ENCODE results near the gene SLC37A4.
"Not testable (repeated sequence)": the region's sequence is repeated elsewhere in the genome, so short reads cannot be mapped to it uniquely, and the experiment has no call there.

Gene SLC37A4

DNA sequence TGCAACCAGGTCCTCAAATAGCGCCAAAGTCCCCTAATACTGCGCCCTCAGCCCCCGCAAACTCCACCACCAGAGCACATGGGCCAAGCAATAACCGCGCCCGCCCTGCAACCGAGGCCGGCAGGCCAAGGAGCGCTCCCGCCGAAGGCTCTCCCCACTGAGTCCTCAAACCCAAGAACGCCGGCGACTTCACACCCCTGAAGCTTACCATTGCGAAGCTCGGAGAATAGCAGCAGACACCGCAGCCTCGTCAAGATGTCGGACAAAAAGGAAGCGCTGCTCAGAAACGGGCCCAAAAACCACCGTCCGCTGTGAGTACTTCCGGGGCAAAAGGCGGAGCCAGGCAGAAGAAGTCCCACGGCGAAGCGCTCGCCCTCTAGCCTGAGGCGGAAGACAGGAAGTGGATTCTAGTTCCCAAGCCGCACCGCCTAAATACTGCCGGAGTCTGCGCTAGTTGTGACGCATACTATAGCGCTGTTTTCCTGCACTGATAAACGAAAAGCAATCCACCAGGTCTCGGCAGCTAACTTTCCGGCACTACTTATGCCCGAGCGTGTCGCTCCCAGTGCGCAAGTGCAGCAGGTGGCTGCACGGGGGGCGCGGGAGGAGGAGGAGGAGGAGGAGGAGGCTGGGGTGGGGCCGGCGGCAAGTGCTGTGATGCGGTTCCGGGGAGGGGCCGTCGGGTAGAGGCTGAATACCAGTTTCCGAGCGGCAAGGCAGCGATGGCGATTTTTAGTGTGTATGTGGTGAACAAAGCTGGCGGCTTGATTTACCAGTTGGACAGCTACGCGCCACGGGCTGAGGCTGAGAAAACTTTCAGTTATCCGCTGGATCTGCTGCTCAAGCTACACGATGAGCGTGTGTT, 12.4 kb downstream of the SLC37A4 start, which contains the start of the genes RPS25 and TRAPPC4:
Gene RPS25 (minus strand): TSS at position 270 of the 865 bp plus-strand sequence. CDS start 59 bp downstream, at position 211.
Gene TRAPPC4 (plus strand): TSS at position 693 of the 865 bp plus-strand sequence. CDS start 30 bp downstream, at position 723.
- Mint-ChIP-seq H3K4me1 (peaks cover 18 to 30% of the 10 kb centered on the region in 2 donors), H3K36me3 (peaks cover 44 to 59% of the 10 kb centered on the region in 2 donors), H3K9me3 (no peaks in the 10 kb centered on the region), H3K4me3 (peak within 1 kb of the TSS; percentile 98), H3K27ac (peak within 1 kb of the TSS; percentile 100), H3K27me3 (no peaks in the 10 kb centered on the region)
- DNase-seq (peak; percentile 93), ATAC-seq (replicated peaks) (peak; percentile 92 to 93)

DNA sequence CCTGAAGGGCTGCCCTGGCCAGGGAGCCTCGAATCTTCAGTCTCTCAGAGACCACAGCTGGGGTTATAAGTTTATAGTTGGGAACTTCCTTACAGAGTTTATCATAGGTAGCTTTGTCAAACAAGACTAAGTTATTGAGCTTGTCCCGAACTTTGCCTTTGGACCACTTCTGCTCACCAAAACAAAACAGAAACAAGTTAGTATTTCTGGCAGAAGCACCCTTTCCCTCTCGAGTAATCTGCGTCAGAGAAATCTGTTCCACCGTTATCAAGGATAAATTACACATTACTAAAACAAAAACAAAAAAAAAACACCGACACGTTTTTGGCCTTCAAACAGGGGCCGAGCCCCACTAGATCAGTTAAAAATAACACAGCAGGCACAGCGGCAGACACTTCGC, 13.3 kb downstream of the SLC37A4 start:
- Mint-ChIP-seq H3K4me1 (peaks cover 23 to 29% of the 10 kb centered on the region in 2 donors), H3K36me3 (peaks cover 47 to 62% of the 10 kb centered on the region in 2 donors), H3K4me3 (peak overlapping the region; percentile 98), H3K27ac (peak overlapping the region; percentile 100)
- H3K9me3 Mint-ChIP-seq; H3K27me3 Mint-ChIP-seq; DNase-seq; ATAC-seq (replicated peaks): not testable (repeated sequence)

DNA sequence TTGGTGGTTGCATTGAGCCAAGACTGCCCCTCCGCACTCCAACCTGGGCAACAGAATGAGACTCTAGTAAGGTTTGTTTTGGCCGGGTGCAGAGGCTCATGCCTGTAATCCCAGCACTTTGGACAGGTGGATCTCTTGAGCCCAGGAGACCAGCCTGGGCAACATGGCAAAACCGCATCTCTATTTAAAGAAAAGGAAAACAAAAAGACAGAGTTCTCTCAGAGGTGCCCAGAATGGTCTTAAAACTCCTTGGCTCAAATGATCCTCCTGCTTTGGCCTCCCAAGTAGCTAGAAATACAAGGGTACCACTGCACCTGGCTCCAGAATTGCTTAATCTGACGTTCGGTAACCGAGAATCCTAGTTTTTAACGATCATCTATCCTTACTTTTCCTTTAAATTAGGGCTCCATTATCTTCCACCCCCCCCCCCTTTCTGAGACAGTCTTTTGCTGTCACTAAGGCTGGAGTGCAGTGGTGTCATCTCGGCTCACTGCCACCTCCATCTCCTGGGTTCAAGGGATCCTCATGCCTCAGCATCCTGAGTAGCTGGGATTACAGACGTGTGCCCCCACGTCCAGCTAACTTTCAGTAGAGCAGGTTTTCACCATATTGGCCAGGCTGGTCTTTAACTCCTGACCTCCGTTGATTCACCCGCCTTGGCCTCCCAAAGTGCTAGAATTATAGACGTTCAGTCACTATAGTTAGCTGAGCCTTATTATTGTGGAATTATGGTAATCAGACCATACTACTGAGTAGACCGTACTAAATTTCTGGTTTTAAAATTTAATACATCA, 14.3 kb downstream of the SLC37A4 start:
- ATAC-seq (replicated peaks), result no peak
- peaks cover 25 to 32% of the 10 kb centered on the region in 2 donors for H3K4me1 Mint-ChIP-seq
- no peaks in the 10 kb centered on the region for H3K9me3 Mint-ChIP-seq
- peaks cover 44 to 60% of the 10 kb centered on the region in 2 donors for H3K36me3 Mint-ChIP-seq
- H3K27me3 Mint-ChIP-seq, result no peaks in the 10 kb centered on the region
- DNase-seq, result no peak
- peak overlapping the region; percentile 69 to 98 for H3K4me3 Mint-ChIP-seq
- H3K27ac Mint-ChIP-seq, result peak overlapping the region; percentile 51

DNA sequence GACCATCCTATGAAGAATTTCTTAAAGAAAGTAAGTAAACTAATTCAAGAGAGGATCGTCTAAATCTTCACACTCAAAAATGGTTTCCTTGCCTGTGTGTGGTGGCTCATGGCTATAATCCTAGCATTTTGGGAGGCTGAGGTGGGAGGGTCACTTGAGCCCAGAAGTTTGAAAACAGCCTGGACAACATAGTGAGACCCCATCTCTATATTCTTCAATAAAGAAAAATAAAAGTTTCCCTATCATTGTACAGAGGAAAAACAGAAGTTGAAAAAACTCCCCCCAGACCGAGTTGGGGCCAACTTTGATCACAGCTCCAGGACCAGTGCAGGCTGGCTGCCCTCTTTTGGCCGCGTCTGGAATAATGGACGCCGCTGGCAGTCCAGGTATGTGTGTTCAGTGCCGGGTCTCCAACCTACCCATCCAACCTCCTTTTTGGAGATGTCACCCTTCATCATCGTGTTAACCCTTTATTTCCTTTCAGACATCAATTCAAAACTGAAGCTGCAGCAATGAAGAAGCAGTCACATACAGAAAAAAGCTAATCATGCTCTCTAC, 15.5 kb downstream of the SLC37A4 start:
- DNase-seq (no peak), ATAC-seq (replicated peaks) (no peak)
- no peaks in the 10 kb centered on the region for H3K9me3 Mint-ChIP-seq
- no peaks in the 10 kb centered on the region for H3K27me3 Mint-ChIP-seq
- H3K36me3 Mint-ChIP-seq, result peaks cover 53 to 65% of the 10 kb centered on the region in 2 donors
- H3K27ac Mint-ChIP-seq, result peak overlapping the region; percentile 69
- peak overlapping the region; percentile 30 to 57 for H3K4me3 Mint-ChIP-seq
- H3K4me1 Mint-ChIP-seq, result peaks cover 25 to 28% of the 10 kb centered on the region in 2 donors

DNA sequence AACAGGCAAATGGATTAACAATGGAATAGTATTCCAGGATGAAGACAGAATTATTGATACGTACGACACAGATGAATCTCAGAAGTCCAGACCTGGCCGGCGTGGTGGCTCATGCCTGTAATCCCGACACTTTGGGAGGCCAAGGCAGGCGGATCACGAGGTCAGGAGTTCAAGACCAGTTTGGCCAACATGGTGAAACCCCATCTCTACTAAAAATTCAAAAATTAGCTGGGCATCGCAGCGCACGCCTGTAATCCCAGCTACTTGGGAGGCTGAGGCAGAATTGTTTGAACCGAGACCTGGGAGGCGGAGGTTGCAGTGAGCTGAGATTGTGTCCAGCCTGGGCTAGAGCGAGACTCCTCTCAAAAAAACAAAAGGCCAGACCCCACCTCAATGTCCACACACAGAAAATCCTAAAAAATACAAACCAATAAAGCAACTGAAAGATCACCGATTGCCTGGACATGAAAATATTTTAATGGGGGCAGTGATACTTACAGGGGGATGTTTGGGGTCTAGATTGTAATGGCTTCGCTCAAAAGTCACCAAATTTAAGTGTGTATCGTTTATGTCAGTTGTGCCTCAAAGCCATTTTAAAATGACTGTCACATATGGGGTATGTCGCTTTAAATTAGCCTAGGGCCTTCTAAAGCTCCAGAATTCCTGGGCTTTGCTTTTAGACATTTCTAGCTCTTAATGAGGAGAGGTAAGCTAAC, 16.3 kb downstream of the SLC37A4 start:
- Mint-ChIP-seq H3K4me3 (no peak overlapping the region), H3K9me3 (no peaks in the 10 kb centered on the region), H3K36me3 (peaks cover 53 to 69% of the 10 kb centered on the region in 2 donors), H3K4me1 (peaks cover 24 to 28% of the 10 kb centered on the region in 2 donors), H3K27ac (peak overlapping the region; percentile 51), H3K27me3 (no peaks in the 10 kb centered on the region)
- ATAC-seq (replicated peaks) (no peak), DNase-seq (no peak)

DNA sequence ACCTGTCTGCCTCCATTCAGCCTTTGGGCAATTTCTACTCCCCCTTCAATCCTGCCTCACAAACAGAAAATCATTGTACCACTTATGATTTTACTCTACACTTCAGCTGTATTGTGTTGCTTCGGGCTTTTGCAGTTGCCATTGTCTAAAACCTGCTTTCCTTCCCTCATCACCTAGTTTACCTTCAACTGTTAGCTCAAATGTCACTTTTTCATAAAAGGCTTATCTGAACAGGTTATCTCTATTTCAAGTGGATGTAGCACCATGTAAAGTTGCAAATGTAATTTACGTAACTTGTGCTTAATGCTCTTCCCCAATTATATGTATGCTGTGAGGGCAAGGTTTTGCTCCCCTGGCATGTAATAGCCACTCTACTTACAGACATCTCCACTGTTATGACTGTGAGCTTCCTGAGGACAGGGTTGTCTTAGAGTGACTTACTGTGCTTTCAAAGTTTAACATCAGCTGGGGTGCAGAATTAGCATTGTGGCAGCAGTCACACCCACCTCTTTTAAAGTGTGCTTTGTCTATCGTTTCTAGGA, 18.0 kb downstream of the SLC37A4 start:
- DNase-seq, result no peak
- Mint-ChIP-seq H3K27ac (peak overlapping the region; percentile 56), H3K9me3 (no peaks in the 10 kb centered on the region), H3K4me1 (peaks cover 24 to 28% of the 10 kb centered on the region in 2 donors), H3K27me3 (no peaks in the 10 kb centered on the region), H3K4me3 (no peak overlapping the region), H3K36me3 (peaks cover 56 to 63% of the 10 kb centered on the region in 2 donors)
- no peak for ATAC-seq (replicated peaks)

DNA sequence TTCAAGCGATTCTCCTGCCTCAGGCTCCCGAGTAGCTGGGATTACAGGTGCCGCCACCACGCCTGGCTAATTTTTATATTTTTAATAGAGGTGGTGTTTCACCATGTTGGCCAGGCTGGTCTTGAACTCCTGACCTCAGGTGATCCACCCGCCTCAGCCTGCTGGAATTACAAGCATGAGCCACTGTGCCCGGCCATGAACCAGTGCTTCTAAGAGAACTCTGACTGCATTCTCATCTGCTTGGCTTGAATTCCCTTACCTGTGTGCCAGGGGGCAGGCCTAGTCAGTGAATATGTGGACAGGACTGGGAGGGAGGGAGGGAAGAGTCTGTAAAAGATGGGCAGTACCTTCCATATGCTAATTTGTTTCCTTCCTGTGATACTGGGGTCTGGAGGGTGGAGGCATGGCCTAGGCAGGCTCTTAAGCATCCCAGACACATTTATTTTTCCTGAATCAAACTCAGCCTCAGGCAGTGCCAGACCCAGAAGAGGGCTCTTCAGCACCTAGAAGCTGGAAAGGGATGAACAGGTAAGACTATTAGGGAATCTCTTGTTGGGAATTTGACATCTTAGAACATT, 19.1 kb downstream of the SLC37A4 start:
- peaks cover 61 to 62% of the 10 kb centered on the region in 2 donors for H3K36me3 Mint-ChIP-seq

DNA sequence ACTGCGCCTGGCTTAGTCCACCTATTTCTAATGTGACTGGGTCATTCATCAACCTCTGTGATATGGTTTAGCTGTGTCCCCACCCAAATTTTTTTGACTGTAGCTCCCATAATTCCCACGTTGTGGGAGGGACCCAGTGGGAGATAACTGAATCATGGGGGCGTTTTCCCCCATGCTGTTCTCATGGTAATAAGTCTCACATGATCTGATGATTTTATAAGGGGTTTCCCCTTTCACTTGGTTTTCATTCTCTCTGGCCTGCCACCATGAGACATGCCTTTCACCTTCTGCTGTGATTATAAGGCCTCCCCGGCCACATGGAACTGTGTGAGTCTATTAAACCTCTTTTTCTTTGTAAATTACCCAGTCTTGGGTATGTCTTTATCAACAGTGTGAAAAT, 24.0 kb downstream of the SLC37A4 start:
- Mint-ChIP-seq H3K9me3 (no peaks in the 10 kb centered on the region), H3K27me3 (no peaks in the 10 kb centered on the region), H3K27ac (peak overlapping the region; percentile 51), H3K4me3 (no peak overlapping the region), H3K4me1 (peaks cover 7 to 13% of the 10 kb centered on the region in 2 donors), H3K36me3 (peaks cover 39 to 47% of the 10 kb centered on the region in 2 donors)
- DNase-seq (no peak), ATAC-seq (replicated peaks) (no peak)

More for the DNA sequence above, 19.1 kb downstream of the SLC37A4 start:
- Mint-ChIP-seq H3K4me1 (peaks cover 29 to 33% of the 10 kb centered on the region in 2 donors), H3K27ac (no peak overlapping the region), H3K9me3 (no peaks in the 10 kb centered on the region), H3K4me3 (no peak overlapping the region), H3K27me3 (no peaks in the 10 kb centered on the region)
- DNase-seq (no peak), ATAC-seq (replicated peaks) (no peak)

DNA sequence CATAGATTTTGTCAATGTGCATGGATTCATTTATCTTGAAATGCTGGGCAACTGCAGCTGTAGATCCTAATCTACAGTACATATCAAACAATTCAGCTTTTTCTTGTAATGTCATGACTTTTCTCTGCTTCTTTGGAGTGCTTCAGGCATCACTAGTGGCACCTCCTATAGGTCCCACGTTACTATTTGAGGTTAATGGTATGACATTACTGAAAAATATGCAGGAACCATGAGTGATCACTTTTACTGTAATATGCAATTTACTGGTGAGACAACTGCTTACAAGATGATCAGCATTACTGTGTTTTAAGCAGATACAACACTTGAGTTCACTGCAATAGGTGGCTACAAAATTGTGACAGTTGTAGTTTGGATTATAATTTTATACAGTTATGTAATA, 29.8 kb downstream of the SLC37A4 start:
- H3K27ac Mint-ChIP-seq, result no peak overlapping the region
- no peaks in the 10 kb centered on the region for H3K27me3 Mint-ChIP-seq
- H3K4me3 Mint-ChIP-seq, result no peak overlapping the region
- DNase-seq (no peak), ATAC-seq (replicated peaks) (no peak)
- peaks cover 16 to 39% of the 10 kb centered on the region in 2 donors for H3K36me3 Mint-ChIP-seq
- peaks cover 15 to 42% of the 10 kb centered on the region in 2 donors for H3K4me1 Mint-ChIP-seq
- H3K9me3 Mint-ChIP-seq, result no peaks in the 10 kb centered on the region

DNA sequence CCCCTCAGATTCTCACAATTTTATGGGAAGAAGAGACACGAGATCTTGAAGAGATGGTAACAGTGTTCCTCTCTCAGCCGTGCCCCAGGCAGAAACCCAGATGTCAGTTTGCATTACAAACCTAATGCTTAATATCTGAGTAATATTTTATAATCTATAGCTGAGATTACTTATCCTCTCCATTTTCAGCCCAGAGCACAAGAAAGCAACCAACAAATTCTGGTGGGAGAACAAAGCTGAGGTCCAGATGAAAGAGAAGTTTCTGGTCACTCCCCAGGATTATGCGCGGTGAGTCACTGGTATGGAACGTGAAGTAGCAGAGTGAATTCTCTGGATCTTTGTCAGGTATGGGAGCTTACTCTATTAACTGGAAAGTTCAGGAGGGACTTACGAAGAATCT, 31.9 kb downstream of the SLC37A4 start:
- ATAC-seq (replicated peaks) (no peak), DNase-seq (no peak)
- Mint-ChIP-seq H3K27me3 (no peaks in the 10 kb centered on the region), H3K4me3 (peak overlapping the region; percentile 97 to 98), H3K27ac (peak overlapping the region; percentile 97), H3K9me3 (no peaks in the 10 kb centered on the region), H3K36me3 (peaks cover 13 to 31% of the 10 kb centered on the region in 2 donors), H3K4me1 (peaks cover 15 to 44% of the 10 kb centered on the region in 2 donors)

DNA sequence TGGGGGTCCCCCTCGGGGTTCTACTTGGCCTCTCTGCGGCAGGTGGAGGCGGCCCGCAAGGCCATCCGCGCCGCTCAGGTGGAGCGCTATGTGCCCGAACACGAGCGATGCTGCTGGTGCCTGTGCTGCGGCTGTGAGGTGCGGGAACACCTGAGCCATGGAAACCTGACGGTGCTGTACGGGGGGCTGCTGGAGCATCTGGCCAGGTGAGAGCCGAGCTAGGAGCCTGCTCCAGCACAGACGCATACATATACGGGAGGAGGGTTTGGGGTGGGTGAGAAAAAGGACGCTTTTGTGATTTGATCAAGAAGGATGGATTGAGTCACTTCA, 32.3 kb downstream of the SLC37A4 start:
- ATAC-seq (replicated peaks), result no peak
- H3K9me3 Mint-ChIP-seq, result no peaks in the 10 kb centered on the region

DNA sequence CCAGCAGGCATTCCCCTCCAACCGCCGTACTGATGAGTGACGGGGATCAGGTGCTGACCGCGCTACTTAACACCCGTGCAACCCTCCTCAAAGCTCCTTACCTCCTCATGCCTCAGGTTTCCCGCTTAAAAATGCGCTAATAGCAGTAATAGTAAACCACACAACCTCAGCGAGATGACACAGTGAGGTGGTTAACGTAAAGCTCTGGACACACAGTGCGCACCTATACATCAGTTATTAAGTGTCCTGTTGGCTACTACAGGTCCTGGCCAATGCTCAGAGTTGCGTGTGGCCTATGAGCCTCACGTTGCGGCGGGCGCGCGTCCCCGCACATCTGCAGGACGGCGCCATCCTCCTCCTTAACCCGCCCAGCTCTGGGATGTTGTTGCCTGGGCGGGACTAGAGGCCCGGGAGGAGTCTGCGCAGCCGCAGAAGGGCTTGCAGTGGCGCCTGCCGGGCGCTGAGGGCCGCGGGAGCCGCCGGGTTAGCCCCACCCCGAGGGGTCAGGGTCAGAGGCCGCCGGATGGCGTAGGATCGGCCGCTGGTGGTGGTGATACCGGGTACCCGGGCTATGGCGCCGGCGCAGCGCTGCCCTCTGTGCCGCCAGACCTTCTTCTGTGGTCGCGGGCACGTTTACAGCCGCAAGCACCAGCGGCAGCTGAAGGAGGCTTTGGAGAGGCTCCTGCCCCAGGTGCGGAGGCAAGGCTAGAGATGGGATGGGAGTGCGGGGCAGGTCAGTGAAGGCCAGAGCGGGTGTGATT, 32.9 kb downstream of the SLC37A4 start, which contains the start of gene CENATAC:
Gene CENATAC (plus strand): TSS at position 512 of the 761 bp plus-strand sequence. CDS start 60 bp downstream, at position 572.
- ATAC-seq (replicated peaks) (peak; percentile 90 to 97), DNase-seq (peak; percentile 93)
- Mint-ChIP-seq H3K4me1 (peaks cover 15 to 44% of the 10 kb centered on the region in 2 donors), H3K27me3 (no peaks in the 10 kb centered on the region), H3K9me3 (no peaks in the 10 kb centered on the region), H3K4me3 (peak within 1 kb of the TSS; percentile 97 to 98), H3K27ac (peak within 1 kb of the TSS; percentile 97), H3K36me3 (peaks cover 13 to 27% of the 10 kb centered on the region in 2 donors)

More for the DNA sequence above, 32.3 kb downstream of the SLC37A4 start:
- no peak for DNase-seq
- H3K4me1 Mint-ChIP-seq, result peaks cover 15 to 44% of the 10 kb centered on the region in 2 donors
- H3K27ac Mint-ChIP-seq, result peak overlapping the region; percentile 97
- peaks cover 15 to 32% of the 10 kb centered on the region in 2 donors for H3K36me3 Mint-ChIP-seq
- no peaks in the 10 kb centered on the region for H3K27me3 Mint-ChIP-seq
- peak overlapping the region; percentile 97 to 98 for H3K4me3 Mint-ChIP-seq

All from stimulated activated naive B cell treated with anti-CD40 and anti-IgM and Interleukin-4, amounts not matched to agents 10 μg/mL and 1 μg/mL and 100 μg/mL, for 72 hours (primary cell).